Measurements from ENCODE around the gene NPPC.
A peak's percentile ranks its signal among the peaks of the same experiment; 100 is the strongest.
"Not testable (repeated sequence)": the region's sequence is repeated elsewhere in the genome, so short reads cannot be mapped to it uniquely, and the experiment has no call there.

The NPPC gene

DNA sequence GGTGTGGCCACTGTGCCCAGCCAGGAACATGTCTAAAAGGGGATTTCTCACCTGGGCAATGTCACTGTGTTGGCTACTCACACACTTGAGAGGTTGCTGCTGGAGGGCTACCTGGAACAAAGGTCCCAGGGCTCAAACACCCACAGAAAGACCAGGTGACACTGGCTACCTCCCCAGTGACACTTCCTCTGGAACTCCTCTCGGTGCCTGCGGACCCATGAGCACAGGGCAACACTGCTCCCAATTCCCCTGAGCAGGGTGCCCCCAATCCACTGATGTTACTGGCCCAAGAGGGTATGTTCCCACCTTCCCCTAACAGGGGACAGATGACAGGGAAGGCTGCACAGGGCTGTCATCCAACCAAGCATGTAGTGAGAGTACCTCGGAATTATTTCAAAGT, 5.8 kb downstream of the NPPC start:
- DNase-seq (ENCODE audit: low read depth in 2 of 2) = no peak

GRCh38 chr2:231919341-231920035, 6.7 kb downstream of the NPPC start:
- DNase-seq (ENCODE audit: low read depth in 2 of 2) = no peak

DNA sequence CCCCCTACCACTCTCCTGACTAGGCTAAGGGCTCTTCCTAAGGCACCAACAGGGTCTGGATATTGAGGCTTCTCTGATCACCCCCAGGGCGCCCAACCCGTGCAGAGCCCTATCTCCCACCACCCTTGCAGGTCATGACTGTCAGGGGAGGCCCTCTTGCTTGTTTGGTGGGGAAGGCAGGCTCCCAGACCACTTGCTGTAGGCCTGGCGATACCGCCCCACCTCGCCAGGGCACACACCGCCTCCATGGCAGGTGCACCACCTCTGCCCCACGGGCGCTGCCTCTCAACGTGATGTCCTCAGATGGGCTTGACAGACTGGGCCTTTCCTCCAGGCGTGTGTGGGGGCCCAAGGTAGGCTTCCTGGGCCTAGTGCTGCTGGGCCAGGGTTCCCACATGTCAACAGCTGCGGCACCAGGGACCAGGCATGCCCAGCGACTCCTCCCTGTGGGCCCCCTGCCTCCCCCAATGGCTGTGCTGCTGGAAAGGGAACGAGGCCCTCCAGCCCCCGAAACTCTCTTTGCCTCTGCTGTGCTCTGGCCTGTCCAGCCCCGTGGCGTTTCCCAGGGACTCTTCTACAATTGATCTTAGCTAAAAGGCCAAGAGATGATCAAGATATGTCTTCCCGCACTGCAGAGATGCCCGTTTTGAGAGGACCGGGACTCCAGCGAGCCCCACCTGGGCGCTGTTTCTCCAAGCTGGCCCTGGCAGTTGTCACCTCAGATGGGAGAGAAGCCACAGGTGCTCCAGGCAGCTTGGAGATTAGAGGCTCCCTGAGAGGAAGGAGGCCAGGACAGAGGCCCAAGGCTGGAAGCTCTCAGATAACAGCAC, 7.5 kb downstream of the NPPC start:
- DNase-seq (ENCODE audit: low read depth in 2 of 2) = no peak

- no peak for DNase-seq (ENCODE audit: low read depth in 2 of 2)
These were observed 8.7 kb downstream of the NPPC start for GRCh38 chr2:231917280-231918066.

GRCh38 chr2:231914077-231914690, 12.0 kb downstream of the NPPC start:
- DNase-seq (ENCODE audit: low read depth in 2 of 2) = no peak

DNA sequence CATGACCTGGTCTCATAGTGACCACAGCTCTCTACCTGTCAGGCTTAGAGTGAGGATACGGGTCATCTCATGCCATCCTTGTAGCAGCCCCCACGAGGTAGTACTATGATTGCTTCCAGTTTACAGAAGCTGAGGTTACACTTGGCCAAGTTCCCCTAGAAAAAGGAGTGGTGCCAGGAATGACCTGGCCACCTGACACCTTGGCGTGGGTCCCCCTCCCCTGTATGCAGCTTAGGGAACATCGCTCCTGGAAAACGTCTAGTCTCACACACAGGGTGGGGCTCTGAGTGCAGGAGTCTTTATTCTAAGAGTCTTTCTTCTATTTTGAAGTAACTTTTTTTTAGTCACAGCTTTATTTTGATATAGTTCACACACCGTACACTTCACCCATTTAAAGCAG, 14.8 kb downstream of the NPPC start:
- DNase-seq (ENCODE audit: low read depth in 2 of 2) = no peak

- no peak for DNase-seq (ENCODE audit: low read depth in 2 of 2)
These were observed 15.4 kb downstream of the NPPC start for GRCh38 chr2:231910771-231911170.

DNA sequence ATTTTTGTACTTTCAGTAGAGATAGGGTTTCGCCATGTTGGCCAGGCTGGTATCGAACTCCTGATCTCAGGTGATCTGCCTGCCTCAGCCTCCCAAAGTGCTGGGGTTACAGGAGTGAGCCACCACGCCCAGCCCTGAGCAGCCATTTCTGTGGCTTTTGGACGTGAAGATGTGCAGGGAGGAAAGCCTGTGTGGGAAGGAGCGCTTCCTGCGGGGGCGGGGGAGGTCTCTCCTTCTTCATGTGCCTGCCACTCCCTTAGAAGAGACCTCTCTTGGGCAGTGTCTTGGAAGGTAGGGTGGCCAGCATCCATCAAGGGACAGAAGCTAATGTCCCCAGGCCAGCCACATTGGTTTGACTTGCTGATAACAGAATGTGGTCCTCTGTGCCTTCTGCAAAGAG, 16.0 kb downstream of the NPPC start:
- DNase-seq (ENCODE audit: low read depth in 2 of 2) = not testable (repeated sequence)

GRCh38 chr2:231909631-231910030, 16.6 kb downstream of the NPPC start:
- DNase-seq (ENCODE audit: low read depth in 2 of 2) = no peak

DNA sequence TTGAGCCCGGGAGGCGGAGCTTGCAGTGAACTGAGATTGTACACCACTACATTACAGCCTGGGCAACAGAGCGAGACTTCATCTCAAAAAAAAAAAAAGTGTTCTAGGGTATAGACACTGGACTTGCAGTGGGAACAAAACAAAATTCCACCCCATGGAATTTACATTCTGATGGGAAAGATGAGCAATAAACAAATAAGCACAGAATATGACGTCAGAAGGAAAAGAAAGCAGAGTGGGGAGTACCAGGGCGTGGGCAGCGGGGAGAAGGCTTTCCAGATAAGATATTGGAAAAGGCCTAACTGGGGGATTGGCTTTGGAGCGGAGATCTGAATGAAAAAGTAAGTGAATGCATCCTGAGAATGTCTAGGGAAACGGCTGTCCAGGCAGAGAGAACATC, 17.6 kb downstream of the NPPC start:
- no peak for DNase-seq (ENCODE audit: low read depth in 2 of 2)

DNA sequence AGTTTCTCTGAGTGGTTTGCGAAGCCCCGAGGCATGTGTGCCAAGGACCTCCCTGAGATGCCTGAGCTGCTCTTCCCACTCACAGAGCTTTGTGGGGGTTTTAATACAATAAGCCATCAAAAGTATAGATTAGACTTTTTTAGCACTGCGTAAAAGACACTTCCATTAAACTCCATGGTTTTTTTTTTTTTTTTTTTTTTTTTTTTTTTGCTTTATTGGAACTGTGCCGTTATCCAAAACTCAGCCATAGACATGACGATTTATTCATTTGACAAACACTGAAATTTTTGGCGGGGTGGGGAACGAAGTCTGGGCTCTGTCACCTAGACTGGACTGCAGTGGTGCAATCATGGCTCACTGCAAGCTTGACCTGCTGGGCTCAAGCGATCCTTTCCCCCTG, 18.4 kb downstream of the NPPC start:
- no peak for DNase-seq (ENCODE audit: low read depth in 2 of 2)

DNA sequence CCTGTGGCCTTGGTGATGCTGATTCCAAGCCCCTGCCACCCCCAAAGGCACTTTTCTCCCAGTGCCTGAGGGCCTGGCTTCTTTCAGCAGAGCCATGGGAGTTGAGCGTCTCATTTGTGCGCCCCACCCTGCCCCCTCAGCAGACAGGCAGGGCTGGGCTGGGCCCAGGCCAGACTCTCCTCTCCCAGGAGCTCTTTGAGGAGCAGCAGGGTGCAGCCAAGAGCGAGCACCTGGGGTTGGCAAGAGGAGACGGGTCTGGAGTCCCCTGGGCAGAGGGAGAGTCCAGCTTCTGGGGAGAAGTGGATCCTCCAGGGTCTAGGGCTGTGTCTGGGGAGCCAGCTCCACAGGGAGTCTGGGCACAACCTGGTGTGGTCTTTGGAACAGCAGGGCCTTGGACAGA, 21.2 kb downstream of the NPPC start:
- DNase-seq (ENCODE audit: low read depth in 2 of 2) = no peak

DNA sequence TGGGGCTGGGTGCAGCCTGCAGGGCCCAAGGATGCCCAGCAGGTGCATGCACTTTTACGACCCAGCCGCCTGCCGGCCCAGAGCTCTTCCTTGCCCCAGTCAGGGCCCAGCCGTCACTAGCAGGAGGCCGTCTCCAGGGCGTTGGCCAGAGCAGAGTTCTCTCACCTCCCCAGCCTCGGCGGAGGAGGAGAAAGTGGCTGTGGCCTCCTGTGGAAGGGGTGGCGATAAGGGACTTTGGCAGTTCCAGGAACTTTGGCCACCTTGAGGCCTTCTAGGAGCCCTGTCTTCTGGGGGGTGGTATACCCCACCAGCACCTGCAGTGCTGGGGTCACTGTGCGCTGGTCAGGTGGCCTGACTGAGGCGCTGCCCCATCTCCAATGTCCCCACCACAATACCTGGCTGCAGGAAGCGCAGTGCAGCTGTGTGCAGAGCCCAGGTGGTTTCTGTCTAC, 22.0 kb downstream of the NPPC start:
- DNase-seq (ENCODE audit: low read depth in 2 of 2) = no peak

GRCh38 chr2:231902598-231902997, 23.6 kb downstream of the NPPC start:
- DNase-seq (ENCODE audit: low read depth in 2 of 2) = no peak

DNA sequence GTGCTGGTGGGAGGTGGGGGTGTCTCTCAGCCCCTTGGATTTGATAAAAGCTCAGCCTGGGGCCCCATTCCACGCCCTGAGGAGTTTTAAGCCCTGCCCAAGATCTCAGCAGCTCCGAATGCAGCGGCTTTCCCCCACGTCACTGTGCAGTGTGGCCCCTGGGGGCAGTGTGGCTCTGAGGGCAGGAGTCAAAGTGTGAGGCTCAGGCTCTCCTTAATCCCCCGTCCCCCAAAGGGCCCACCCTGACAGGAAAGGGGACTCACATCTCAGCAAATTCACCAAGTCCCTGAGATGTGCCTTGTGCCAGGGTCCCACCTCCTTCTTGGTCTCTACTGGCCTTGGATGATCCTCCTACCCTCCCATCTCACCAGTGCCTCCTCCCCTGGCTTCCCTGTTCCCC, 25.2 kb downstream of the NPPC start:
- DNase-seq (ENCODE audit: low read depth in 2 of 2) = no peak

- DNase-seq (ENCODE audit: low read depth in 2 of 2) = peak in 1 of 2 donors; percentile 23
These were observed 25.7 kb downstream of the NPPC start for GRCh38 chr2:231900486-231900942.

DNA sequence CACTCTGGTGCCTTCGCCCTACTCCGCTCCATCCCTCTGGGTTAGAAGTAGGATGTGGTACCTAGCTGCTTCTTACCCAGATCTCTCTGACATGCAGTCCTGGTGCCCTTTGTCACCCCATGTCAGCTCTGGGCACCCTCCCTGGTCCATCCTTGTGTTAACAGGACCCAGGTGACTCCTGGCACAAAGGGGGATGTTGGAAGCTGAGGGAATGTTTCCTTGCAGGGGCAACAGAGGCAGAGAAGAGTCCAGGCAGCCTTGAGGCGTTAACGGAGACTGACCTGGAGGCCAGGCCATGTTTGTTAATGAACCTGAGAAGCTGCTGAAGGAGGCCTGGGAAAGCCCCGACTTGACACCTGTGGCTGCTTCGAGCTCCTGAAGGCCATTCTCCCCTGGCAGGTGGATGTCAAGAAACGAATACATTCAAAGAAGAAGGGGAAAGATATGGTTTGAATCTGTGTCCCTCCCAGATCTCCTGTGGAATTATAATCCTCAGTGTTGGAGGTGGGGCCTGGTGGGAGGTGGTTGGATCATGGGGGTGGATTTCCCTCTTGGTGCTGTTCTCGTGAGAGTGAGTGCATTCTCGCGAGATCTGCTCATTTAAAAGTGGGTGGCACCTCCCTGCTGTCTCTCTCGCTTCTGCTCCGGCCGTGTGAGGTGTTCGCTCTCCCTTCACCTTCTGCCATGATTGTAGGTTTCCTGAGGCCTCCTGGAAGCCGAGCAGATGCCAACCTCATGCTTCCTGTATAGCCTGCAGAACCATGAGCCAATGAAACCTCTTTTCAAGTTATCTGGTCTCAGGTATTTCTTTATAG, 31.4 kb downstream of the NPPC start:
- DNase-seq (ENCODE audit: low read depth in 2 of 2) = no peak

GRCh38 chr2:231891514-231891905, 34.7 kb downstream of the NPPC start:
- no peak for DNase-seq (ENCODE audit: low read depth in 2 of 2)

DNA sequence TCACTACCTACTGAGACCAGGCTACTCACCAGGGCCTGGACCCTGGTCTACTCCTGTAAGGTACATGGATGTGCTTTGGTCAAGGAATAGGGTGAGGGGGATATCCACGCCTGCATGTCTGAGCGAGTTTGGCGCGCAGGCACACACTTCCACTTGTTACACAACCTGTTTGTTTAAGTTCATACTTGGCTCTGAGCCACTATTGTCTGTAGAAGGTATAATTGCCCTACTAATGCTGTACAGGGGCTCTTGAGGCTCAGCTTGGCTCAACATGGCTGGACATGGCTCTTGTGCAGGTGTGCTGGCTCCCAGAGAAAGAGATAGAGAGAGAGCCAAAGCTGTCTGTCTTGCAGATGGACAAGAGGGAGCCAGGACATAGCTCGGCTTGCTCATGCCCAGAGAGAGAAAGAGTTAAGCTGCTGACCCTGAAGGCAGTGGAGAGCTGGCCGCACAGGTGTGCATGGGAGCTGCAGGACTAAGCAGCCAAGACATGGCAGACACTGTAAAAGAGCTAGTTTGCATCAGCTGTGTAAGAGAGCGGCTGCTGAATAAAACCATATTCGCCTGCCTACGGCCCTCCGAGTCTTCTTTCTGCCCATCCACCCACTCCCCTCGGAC, 35.2 kb downstream of the NPPC start:
- no peak for DNase-seq (ENCODE audit: low read depth in 2 of 2)

DNA sequence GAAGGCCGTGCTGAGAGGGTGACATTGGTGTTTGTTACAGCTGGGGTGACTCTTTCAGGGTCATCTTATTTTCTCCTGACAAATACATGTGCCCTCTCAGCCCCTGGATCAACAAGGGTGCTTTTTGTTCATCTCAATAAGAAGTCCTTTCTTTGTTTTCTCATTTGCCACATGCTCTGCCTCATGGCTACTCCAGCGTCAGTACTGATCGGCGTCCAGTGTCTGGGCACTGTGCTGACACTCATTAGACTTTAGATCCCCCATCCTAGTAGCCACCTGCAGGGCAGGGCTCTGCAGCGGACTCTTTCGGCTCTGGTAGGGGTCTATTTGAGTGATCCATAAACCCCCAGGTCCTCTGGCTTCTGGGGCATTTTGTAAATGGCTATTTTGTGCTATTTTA, 38.4 kb downstream of the NPPC start:
- no peak for DNase-seq (ENCODE audit: low read depth in 2 of 2)

Measured in stimulated activated CD8-positive, alpha-beta memory T cell treated with anti-CD3 and anti-CD28 coated beads, Interleukin-7, amount 100 ng/mL, for 1 hour (primary cell).